ENCODE measurements around the gene MCTP1. TPM values are rescaled to one million over a fixed set of nuclear protein-coding genes. Genes with fewer than 3 reads are reported as not detected.

Gene MCTP1
- total RNA-seq, 1 experiment from 2014 or later = 5.6 TPM

DNA sequence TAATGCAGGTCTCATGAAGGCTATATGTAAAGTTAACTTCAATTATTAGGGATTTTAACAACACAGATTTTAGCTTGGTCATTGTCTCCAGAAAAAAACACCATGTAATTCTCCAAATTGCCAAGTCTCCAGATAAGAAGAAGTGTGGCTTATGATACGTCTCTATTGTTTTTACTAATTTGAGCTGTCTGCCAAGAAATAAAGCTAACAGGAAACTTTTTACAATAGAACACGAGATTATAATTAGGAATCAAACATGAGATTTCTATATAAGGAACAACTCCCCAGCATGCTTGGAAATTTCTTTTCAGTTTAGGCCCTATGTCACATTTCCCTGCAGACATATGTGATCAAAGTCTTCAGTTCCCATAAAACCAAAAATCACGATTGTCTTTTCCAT, 142.7 kb downstream of the MCTP1 start:
- Mint-ChIP-seq H3K27ac (no peak overlapping the region), H3K27me3 (ENCODE audit: low read depth) (no peaks in the 10 kb centered on the region), H3K4me1 (no peaks in the 10 kb centered on the region), H3K9me3 (peaks cover 16% of the 10 kb centered on the region), H3K4me3 (no peak overlapping the region), H3K36me3 (no peaks in the 10 kb centered on the region)
- no peak for TF ChIP-seq PRRX2 (CRISPR knock-in tag; IDR thresholded peaks at IDR 0.05)
- TF ChIP-seq, protein P1, sequence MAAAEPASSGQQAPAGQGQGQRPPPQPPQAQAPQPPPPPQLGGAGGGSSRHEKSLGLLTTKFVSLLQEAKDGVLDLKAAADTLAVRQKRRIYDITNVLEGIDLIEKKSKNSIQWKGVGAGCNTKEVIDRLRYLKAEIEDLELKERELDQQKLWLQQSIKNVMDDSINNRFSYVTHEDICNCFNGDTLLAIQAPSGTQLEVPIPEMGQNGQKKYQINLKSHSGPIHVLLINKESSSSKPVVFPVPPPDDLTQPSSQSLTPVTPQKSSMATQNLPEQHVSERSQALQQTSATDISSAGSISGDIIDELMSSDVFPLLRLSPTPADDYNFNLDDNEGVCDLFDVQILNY (CRISPR knock-in tag; IDR thresholded peaks at IDR 0.05) = no peak
- TF ChIP-seq, protein P2, sequence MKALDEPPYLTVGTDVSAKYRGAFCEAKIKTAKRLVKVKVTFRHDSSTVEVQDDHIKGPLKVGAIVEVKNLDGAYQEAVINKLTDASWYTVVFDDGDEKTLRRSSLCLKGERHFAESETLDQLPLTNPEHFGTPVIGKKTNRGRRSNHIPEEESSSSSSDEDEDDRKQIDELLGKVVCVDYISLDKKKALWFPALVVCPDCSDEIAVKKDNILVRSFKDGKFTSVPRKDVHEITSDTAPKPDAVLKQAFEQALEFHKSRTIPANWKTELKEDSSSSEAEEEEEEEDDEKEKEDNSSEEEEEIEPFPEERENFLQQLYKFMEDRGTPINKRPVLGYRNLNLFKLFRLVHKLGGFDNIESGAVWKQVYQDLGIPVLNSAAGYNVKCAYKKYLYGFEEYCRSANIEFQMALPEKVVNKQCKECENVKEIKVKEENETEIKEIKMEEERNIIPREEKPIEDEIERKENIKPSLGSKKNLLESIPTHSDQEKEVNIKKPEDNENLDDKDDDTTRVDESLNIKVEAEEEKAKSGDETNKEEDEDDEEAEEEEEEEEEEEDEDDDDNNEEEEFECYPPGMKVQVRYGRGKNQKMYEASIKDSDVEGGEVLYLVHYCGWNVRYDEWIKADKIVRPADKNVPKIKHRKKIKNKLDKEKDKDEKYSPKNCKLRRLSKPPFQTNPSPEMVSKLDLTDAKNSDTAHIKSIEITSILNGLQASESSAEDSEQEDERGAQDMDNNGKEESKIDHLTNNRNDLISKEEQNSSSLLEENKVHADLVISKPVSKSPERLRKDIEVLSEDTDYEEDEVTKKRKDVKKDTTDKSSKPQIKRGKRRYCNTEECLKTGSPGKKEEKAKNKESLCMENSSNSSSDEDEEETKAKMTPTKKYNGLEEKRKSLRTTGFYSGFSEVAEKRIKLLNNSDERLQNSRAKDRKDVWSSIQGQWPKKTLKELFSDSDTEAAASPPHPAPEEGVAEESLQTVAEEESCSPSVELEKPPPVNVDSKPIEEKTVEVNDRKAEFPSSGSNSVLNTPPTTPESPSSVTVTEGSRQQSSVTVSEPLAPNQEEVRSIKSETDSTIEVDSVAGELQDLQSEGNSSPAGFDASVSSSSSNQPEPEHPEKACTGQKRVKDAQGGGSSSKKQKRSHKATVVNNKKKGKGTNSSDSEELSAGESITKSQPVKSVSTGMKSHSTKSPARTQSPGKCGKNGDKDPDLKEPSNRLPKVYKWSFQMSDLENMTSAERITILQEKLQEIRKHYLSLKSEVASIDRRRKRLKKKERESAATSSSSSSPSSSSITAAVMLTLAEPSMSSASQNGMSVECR (CRISPR knock-in tag; IDR thresholded peaks at IDR 0.05; ENCODE audit: borderline replicate concordance) = no peak
- TF ChIP-seq, protein P3, sequence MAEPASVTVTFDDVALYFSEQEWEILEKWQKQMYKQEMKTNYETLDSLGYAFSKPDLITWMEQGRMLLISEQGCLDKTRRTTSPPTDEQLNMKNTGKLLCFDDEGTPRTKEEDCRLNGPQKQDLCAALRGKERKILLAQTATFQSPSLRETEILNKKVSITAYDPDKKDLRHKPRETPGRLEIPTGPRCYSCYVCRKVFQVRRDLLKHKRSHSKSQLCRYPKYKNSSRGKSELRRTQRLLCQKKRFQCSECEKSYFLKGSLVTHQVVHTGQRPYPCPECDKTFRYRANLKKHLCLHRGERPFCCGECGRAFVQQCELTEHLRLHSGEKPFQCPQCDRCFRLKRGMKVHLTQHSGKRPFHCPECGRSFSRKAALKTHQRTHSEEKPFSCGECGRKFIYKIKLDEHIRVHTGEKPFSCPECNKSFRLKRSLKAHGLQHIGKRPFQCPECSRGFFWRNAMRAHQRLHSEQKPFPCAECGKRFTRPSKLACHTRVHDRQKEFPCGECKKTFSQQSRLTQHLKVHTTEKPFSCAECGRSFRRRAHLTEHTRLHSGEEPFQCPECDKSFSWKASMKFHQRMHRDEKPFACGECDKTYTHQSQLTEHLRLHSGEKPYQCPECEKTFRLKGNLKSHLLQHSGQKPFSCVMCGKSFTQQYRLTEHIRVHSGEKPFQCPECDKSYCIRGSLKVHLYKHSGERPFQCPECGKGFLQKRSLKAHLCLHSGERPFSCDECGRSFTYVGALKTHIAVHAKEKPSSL (CRISPR knock-in tag; conservative IDR thresholded peaks at IDR 0.05) = no peak
- no peak for TF ChIP-seq GABPB1 (CRISPR knock-in tag; IDR thresholded peaks at IDR 0.05)
- TF ChIP-seq NR2C2 (CRISPR knock-in tag; IDR thresholded peaks at IDR 0.05) = no peak
- TF ChIP-seq, protein P4, sequence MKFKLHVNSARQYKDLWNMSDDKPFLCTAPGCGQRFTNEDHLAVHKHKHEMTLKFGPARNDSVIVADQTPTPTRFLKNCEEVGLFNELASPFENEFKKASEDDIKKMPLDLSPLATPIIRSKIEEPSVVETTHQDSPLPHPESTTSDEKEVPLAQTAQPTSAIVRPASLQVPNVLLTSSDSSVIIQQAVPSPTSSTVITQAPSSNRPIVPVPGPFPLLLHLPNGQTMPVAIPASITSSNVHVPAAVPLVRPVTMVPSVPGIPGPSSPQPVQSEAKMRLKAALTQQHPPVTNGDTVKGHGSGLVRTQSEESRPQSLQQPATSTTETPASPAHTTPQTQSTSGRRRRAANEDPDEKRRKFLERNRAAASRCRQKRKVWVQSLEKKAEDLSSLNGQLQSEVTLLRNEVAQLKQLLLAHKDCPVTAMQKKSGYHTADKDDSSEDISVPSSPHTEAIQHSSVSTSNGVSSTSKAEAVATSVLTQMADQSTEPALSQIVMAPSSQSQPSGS (CRISPR knock-in tag; IDR thresholded peaks at IDR 0.05; ENCODE audit: borderline replicate concordance, low read depth) = no peak
- no peak for TF ChIP-seq ZNF416 (CRISPR knock-in tag; IDR thresholded peaks at IDR 0.05)
- TF ChIP-seq SMAD4 (CRISPR knock-in tag; IDR thresholded peaks at IDR 0.05) = no peak
- TF ChIP-seq, protein P5, sequence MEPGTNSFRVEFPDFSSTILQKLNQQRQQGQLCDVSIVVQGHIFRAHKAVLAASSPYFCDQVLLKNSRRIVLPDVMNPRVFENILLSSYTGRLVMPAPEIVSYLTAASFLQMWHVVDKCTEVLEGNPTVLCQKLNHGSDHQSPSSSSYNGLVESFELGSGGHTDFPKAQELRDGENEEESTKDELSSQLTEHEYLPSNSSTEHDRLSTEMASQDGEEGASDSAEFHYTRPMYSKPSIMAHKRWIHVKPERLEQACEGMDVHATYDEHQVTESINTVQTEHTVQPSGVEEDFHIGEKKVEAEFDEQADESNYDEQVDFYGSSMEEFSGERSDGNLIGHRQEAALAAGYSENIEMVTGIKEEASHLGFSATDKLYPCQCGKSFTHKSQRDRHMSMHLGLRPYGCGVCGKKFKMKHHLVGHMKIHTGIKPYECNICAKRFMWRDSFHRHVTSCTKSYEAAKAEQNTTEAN (CRISPR knock-in tag; IDR thresholded peaks at IDR 0.05) = no peak
- no peak for TF ChIP-seq SMAD3 (CRISPR knock-in tag; IDR thresholded peaks at IDR 0.05; ENCODE audit: borderline replicate concordance)
- no peak for TF ChIP-seq FOXK1 (CRISPR knock-in tag; IDR thresholded peaks at IDR 0.05)
- TF ChIP-seq ZNF423 (CRISPR knock-in tag; IDR thresholded peaks at IDR 0.05) = no peak
- TF ChIP-seq ZNF671 (CRISPR knock-in tag; IDR thresholded peaks at IDR 0.05) = no peak
- no peak for TF ChIP-seq IRF2 (CRISPR knock-in tag; IDR thresholded peaks at IDR 0.05; ENCODE audit: borderline replicate concordance, low read depth)
- TF ChIP-seq, protein P6, sequence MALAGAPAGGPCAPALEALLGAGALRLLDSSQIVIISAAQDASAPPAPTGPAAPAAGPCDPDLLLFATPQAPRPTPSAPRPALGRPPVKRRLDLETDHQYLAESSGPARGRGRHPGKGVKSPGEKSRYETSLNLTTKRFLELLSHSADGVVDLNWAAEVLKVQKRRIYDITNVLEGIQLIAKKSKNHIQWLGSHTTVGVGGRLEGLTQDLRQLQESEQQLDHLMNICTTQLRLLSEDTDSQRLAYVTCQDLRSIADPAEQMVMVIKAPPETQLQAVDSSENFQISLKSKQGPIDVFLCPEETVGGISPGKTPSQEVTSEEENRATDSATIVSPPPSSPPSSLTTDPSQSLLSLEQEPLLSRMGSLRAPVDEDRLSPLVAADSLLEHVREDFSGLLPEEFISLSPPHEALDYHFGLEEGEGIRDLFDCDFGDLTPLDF (CRISPR knock-in tag; IDR thresholded peaks at IDR 0.05) = no peak
- TF ChIP-seq, protein P7, sequence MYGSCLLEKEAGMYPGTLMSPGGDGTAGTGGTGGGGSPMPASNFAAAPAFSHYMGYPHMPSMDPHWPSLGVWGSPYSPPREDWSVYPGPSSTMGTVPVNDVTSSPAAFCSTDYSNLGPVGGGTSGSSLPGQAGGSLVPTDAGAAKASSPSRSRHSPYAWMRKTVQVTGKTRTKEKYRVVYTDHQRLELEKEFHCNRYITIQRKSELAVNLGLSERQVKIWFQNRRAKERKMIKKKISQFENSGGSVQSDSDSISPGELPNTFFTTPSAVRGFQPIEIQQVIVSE (CRISPR knock-in tag; IDR thresholded peaks at IDR 0.05; ENCODE audit: borderline replicate concordance) = no peak
- TF ChIP-seq SP1 (CRISPR knock-in tag; conservative IDR thresholded peaks at IDR 0.05) = no peak
- no peak for DNase-seq (ENCODE audit: low spot score)
- ChIA-PET POLR2A (no interaction called here), CTCF (no interaction called here)
- ATAC-seq = no peak

Data from WTC11 (cell line).